ENCODE data around the gene CRYBA4.
"Not testable (repeated sequence)": the region's sequence is repeated elsewhere in the genome, so short reads cannot be mapped to it uniquely, and the experiment has no call there.

The CRYBA4 gene

DNA sequence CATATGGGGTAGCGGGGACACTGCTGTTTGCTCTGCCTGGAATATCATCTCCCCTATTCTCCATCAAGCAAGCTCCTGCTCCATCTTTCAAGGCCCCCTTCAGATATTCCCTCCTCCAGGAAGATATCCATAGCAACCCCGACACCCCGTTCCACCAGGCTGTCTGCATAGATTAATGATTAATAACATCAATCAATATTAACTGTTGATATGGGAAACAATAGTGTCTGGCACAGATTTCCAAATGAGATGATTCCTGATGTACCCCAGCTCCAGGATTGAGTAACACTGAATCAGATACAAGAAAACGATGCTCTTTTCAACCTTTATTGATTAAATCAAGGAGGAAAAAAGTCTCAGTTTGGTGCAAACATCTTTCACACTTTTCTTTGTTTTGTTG lies 24.3 kb upstream of the CRYBA4 start:
- DNase-seq: no peak

- no peak for DNase-seq
Measured at GRCh38 chr22:26599505-26599904, 22.3 kb upstream of the CRYBA4 start.

DNA sequence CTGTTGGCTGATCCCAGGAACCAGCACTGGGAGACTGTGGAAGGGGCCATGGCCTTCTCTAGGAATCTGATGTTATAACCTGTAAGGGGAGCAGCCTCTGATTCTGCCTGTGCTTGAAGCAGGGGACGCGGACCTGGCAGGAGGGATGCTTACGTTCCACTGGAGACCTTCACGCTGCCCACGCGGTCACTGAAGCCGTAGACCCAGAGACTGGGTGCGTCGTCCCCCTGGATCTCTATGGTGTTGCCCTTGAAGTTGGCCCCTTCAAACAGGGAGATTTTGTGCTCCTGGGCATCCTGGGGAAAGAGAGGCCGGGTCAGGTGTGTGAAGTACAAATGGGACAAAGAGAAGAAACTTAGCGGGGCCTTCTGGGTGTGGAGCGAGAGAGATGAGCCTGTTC lies 20.0 kb upstream of the CRYBA4 start:
- DNase-seq: no peak

DNA sequence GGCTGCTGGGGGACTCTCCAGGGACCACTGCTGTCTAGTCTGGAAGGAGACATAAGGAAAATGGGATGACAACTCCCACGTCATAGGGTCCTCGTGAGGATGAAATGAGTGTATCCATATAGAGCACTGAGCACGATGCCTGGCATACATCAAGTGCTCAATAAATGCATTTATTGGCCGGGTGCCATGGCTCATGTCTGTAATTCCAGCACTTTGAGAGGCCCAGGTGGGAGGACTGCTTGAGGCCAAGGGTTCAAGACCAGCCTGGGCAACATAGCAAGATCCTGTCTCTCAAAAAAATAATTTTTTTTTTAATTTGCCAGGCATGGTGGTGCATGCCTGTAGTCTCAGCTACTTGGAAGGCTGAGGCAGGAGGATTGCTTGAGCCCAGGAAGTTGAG lies 19.6 kb upstream of the CRYBA4 start:
- no peak for DNase-seq

GRCh38 chr22:26604368-26604767 lies 17.4 kb upstream of the CRYBA4 start:
- no peak for DNase-seq

- no peak for DNase-seq
Measured at GRCh38 chr22:26606611-26607010, 15.2 kb upstream of the CRYBA4 start.

DNA sequence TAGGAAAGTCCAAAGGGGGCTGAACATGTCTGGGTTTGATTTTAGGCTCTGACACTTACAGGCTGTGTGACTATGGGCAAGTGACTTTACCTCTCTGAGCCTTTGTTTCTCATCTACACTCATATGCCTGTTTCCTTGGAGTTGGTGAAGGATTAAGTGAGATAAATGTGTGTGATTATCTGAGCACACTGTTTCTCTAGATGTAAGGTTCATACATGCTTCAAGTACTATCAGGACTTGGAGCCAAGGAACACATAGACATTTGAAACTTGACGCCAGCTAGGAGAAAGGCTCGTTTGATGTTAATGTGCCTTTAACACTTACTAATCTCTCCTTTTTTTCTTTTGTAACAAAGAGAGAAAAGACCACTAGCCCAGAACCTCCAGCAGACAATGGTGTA lies 13.6 kb upstream of the CRYBA4 start:
- no peak for DNase-seq

- DNase-seq: no peak
Measured at GRCh38 chr22:26609287-26609686, 12.5 kb upstream of the CRYBA4 start.

- DNase-seq: no peak
Measured at GRCh38 chr22:26610072-26610958, 11.4 kb upstream of the CRYBA4 start.

- no peak for DNase-seq
Measured at GRCh38 chr22:26610996-26611395, 10.8 kb upstream of the CRYBA4 start.

DNA sequence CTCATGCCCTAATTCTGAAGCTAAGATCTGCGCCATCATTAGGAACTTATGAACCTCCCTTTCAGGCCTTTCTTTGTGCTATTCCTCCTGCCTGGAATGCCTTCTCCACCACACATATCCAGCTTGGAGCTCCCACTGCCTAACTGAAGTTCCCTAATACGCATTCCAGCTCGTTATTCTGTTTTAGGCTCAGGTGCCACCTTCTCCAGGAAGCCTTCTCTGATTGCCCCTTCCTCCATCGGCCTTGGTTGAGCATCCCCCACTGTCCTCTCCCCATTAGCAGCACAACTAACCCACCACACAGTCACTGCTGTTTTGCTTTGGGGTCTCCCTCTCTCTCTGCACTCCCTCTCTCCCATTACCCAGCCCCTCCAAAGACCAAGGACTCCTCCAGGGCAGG lies 9.1 kb upstream of the CRYBA4 start:
- DNase-seq: no peak

- not testable (repeated sequence) for DNase-seq
Measured at GRCh38 chr22:26613753-26614152, 8.0 kb upstream of the CRYBA4 start.

DNA sequence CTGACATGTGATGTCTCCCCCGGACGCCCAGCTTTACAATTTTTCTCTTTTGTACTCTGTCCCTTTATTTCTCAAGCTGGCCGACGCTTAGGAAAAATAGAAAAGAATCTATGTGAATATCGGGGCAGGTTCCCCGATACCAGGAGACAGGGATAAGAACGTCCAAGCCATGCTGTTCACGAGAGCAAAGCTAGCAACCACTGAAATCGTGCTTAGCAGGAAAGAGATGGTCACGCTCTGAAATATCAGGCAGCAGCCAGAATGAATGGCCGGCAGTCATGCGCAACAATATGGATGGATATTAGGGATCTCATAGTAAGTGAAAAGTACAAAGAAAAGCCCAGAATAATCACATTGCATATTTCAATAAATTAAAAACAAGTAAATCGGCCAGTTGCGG lies 7.4 kb upstream of the CRYBA4 start:
- DNase-seq: no peak

DNA sequence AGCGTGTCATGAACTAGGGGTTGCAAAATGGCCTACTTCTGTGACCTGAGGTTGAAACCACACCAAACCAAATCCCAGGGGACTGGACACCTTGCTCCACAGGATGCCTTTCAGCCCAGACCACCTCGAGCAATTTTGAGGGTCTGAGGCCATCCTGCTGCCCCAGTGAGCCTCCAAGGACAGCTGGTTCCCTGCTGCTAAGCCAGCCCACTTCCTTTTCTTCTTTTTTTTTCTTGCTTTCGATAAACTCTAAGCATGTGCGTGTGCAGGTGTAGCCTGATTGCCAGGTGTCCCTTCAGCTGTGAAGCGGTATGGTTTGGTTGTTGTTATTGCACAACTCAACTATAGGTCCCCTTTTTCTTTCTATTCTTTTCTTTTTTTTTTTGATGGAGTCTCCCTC lies 6.6 kb upstream of the CRYBA4 start:
- DNase-seq: no peak

- DNase-seq: no peak
Measured at GRCh38 chr22:26615830-26616435, 5.8 kb upstream of the CRYBA4 start.

DNA sequence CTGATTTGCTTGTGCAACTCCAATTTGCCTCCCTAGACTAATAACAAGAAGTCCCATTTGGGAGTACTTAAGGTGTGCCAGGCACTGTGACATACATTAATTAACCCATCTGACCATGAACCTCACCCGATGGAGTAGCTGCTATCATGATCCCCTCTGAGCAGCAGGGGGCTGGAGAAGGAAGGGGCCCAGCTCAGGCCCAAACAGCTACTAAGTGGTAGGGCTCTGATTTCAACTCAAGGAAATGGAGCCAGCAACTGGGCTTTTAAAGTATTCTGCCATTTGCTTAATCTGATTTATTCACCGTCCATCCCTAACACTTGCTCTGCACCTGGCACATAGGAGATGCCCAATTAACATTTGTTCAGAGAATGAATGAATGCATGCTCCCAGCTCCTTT lies 5.1 kb upstream of the CRYBA4 start:
- DNase-seq: no peak

DNA sequence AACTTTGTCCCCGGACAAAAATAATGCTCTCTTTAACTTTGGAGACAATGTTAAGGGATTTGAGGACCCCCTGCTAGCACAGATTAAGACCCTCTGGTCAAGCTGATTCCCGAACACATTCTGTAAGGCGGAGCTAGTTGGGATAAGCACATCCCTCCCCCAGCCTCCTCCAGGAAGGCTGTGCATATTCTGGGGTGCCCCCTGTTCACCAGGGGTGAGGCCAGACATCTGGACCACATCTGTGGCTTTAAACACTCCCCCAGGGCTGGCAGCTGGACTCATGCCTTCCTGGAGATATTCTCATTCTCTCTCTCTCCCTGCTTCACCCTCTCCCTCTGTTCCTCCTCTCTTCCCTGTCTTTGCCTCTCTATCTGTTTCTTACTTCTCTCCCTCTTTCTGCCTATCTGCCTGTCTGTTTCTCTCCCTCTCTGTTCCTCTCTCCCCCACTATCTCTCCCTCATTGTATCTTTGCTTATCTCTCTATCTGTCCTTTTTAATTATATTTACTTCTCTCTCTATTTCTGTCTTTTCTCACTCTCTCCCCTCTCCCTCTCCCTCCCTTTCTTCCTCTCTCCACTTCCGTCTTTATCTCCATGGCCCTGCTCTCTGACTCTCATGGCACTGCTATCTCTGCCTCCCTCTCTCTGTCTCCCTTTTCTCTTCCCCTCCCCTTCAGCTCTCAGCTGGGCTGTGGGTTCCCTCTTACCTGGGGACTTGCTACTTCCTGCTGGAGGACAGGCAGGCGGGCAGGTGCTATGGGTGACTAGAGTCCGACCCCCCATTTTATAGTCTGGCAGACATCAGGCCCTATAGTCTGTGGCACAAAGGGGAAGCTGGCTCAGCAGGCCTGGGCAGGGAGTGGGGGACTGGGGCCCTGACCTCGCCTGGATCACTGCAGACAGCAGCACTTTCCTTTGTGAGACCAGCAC lies 4.2 kb upstream of the CRYBA4 start, which contains the start of gene CRYBB1:
CRYBB1 (minus strand) TSS at position 757 of the 929 bp plus-strand sequence. CDS start 1,708 bp downstream, outside the sequence.
- DNase-seq: no peak

- no peak for DNase-seq
Measured at GRCh38 chr22:26618455-26618854, 3.3 kb upstream of the CRYBA4 start.

DNA sequence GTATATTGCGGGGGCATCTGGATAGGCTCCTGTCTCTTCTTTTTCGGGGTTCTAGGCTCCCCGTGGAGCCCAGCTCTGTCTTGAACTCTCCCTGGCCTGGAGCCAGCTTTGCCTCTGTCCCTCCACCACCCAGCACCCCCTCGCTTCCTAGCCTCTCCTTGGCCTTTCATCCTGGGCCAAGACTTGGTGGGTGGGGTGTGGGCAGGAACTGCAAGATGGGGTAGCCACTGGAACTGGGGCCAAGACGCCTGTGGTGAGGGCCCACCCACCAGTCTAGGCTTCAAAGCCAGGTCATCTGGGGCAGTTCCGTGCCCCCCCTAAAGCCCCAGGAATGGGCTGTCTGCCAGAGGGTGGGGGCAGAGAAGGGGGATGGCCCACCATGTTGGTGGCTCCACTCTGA lies 2.3 kb upstream of the CRYBA4 start:
- DNase-seq: no peak

DNA sequence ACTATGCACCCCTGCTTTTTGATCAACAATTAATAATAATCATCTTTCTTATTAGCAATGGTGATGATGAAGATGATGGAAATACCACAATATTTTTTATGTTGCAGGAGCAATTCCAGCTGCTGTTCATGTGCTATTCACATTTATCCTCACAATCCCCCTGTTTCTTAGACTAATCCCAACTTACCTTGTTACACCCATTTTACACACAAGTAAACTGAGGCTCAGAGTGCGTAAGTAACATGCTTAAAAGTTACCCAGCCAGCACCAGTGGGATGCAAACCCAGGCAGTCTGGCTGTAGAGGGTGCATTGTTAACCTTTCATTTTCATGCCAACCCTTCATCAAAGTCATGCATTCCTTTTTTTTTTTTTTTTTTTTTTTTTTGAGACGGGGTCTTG lies 1.6 kb upstream of the CRYBA4 start:
- DNase-seq: no peak

DNA sequence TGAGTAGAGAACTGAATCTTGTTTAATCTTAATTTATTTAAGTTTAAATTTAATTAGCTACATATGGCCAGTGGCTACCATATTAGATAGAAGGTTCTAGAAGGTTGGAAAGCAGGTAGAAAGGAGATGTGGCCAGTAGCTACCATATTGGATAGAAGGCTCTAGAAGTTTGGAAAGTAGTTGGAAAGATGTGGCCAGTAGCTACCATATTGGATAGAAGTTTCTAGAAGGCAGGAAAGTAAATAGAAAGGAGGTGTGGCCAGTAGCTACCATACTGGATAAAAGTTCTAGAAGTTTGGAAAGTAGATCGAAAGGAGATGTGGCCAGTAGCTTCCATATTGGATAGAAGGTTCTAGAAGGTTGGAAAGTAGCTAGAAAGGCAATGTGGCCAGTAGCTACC lies 2.2 kb downstream of the CRYBA4 start:
- no peak for DNase-seq

DNA sequence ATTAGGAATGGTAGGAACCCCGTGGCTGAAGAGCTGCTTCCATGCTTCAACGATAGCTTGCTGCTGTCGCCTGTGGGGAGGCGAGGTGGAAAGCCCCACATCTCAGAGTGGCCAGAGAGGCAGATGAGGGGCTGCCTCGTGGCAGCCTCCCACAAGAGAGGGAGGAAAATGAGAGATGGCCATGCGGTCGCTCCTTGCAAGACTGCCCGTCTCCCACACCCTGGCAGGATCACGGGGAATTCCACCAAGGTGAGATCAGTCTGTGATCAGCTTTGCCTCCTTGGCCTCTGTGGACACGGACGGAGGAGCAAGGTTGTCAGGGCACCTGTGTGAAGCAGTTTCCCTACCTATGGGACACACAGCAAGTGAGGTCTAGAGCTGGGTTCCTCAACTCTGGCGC lies 3.0 kb downstream of the CRYBA4 start:
- DNase-seq: no peak

GRCh38 chr22:26629988-26630761 lies 8.4 kb downstream of the CRYBA4 start:
- DNase-seq: no peak
